Subcutaneous adipose tissue (tissue), 4 donors: ENCODE results near the gene UROS. TPM values are rescaled to one million over a fixed set of nuclear protein-coding genes. Genes with fewer than 3 reads are reported as not detected.

ENCODE experiments used
- CTCF ChIP-seq: fragments of 450-650 bp; IDR thresholded peaks from one replicate; pipeline ENCODE4 v1.5.1; 2016; ENCODE audit warnings: low read depth, mild to moderate bottlenecking, control low read depth, antibody characterized with exemption, moderate library complexity
- total RNA-seq, 4 donors: library from RNA; depleted of rRNA; stranded (reverse); fragments of >200 nt; gene quantifications; one replicate each; pipeline ENCODE4 v1.1.0, GENCODE V29; 2016

The UROS gene
- total RNA-seq, 4 donors from 2014 or later: 26.2 to 48.8 (median 46.6) TPM

- no peak for TF ChIP-seq CTCF
Measured at GRCh38 chr10:125828311-125828710, 5.3 kb upstream of the UROS start.

GRCh38 chr10:125827133-125827532, 4.1 kb upstream of the UROS start:
- TF ChIP-seq CTCF: no peak

- TF ChIP-seq CTCF: no peak
Measured at GRCh38 chr10:125824736-125825135, 1.7 kb upstream of the UROS start.

GRCh38 chr10:125823663-125824251, 699 bp upstream of the UROS start:
- no peak for TF ChIP-seq CTCF

GRCh38 chr10:125820701-125821100, 2.4 kb downstream of the UROS start:
- TF ChIP-seq CTCF: no peak

GRCh38 chr10:125817337-125817946, 5.6 kb downstream of the UROS start:
- TF ChIP-seq CTCF: no peak

GRCh38 chr10:125816548-125816947, 6.5 kb downstream of the UROS start:
- no peak for TF ChIP-seq CTCF
